Nucleus accumbens (tissue), 56 donors: ENCODE results near the gene SERPINB8.

Experiments
- DNase-seq, 56 donors: peaks; one replicate each; lab custom pipeline; 2025; lab: John Stamatoyannopoulos, UW

Gene SERPINB8

GRCh38 chr18:64002581-64002980, 32.7 kb downstream of the SERPINB8 start:
- no peak for DNase-seq

GRCh38 chr18:64009305-64009704, 39.4 kb downstream of the SERPINB8 start:
- no peak for DNase-seq

- DNase-seq, result no peak
Observed at GRCh38 chr18:64011513-64011912, 41.6 kb downstream of the SERPINB8 start.

DNA sequence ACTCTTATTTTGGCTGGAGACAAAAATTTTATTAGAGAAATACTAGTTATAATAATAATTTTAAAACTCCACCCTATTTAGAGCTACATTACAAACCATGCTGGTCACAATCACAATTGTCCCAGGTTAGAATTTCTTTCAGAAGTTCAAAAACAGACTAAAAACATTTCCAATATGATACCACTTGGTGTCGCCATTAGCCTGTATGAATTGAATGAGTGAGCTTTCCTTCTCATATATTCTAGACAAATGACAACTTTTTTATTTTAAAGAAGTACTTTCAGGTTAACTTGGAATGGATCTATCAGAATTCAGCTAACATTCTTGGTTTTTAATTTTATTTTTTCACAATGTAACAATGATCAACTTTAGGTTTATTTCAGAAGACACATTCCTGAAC, 48.0 kb downstream of the SERPINB8 start:
- no peak for DNase-seq

GRCh38 chr18:64019922-64020756, 50.3 kb downstream of the SERPINB8 start:
- no peak for DNase-seq

- DNase-seq, result no peak
Observed at GRCh38 chr18:64026350-64026749, 56.5 kb downstream of the SERPINB8 start.

- DNase-seq, result no peak
Observed at GRCh38 chr18:64027931-64028695, 58.2 kb downstream of the SERPINB8 start.

GRCh38 chr18:64029096-64029495, 59.2 kb downstream of the SERPINB8 start:
- no peak for DNase-seq

- DNase-seq, result no peak
Observed at GRCh38 chr18:64031411-64031810, 61.5 kb downstream of the SERPINB8 start.

DNA sequence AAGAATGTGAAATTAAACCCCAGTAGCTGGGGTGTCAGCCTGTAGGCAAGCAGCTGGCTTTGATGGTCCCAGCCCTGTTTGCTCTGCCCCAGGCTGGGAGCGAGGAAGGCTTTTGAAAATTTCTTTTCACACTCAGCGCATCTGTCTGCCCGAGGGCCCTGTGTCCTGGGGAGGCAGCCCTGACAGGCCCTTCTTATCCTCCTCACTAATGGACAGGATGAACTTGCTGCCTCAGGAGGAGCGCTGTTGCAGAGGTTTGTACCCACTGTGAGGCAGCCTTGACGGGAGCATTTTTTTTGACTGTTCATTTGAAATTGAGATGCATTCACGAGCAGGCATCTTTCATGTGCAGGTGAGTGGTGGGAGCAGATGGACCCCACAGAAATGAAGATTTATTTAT, 62.4 kb downstream of the SERPINB8 start:
- no peak for DNase-seq

DNA sequence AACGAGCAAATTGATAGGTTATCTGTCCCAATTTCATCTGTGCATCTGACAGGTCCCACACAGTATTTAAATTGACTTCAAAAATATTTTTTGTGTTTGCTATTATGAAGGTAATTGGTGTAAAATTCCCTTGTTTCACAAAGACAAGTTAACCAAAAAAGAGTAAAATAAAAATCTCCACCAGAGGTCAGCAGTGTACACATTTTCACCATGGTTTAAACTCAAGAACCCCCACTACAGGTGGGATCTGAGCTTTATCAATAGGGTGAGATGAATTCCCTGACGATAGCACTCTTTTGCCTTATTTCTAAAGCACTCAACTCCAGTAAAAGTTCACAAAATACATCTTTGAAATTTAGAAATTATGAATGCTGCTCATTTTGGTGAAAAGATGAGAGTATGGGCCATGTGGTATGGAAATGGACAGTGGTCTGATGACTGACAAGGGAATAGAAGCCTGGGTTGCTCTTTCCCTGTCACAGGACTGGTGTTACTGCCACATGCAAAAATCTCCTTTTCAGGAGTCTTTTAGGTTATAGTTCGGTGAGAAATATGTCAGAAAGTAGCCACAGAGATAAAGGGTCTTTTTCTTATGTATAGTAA, 68.0 kb downstream of the SERPINB8 start:
- no peak for DNase-seq
